GM12878 (cell line): ENCODE data around the gene IL32. TPM values are rescaled to one million over a fixed set of nuclear protein-coding genes. Genes with fewer than 3 reads are reported as not detected.

Experiments
- ATAC-seq: fragments of 200-7000 bp; cut with Tn5 transposase; 3 replicates; pipeline ENCODE4 v1.9.1; 2020; ENCODE audit warnings: mild to moderate bottlenecking, moderate library complexity
- BruUV-seq: library from RNA; stranded (reverse); fragments of 400-500 nt; replicated peaks from 2 replicates; lab custom pipeline; 2021; lab: Mats Ljungman, UMichigan
- CTCF ChIA-PET: fragments of 300-600 bp; sonication (Branson Sonifier 250); formaldehyde crosslinking; extraction: SDS; loops from one replicate; lab custom pipeline; 2021; ENCODE audit warnings: inconsistent platforms; lab: Yijun Ruan, JAX
- POLR2A ChIA-PET: fragments of 350-600 bp; formaldehyde crosslinking; extraction: SDS; loops from one replicate; lab custom pipeline; 2021; ENCODE audit warnings: inconsistent platforms; lab: Charles Lee
- RAD21 ChIA-PET: fragments of 300-600 bp; sonication (Branson Sonifier 250); formaldehyde crosslinking; loops from one replicate; lab custom pipeline; 2023; ENCODE audit warnings: antibody characterized with exemption; ENCODE audit not compliant: unreplicated experiment; lab: Charles Lee
- SMC1A ChIA-PET: fragments of 300-600 bp; sonication (Branson Sonifier 250); formaldehyde crosslinking; loops from one replicate; lab custom pipeline; 2023; ENCODE audit not compliant: unreplicated experiment, uncharacterized antibody; lab: Charles Lee
- DNase-seq: peaks from one replicate; pipeline ENCODE4 v3.0.0-alpha.2; 2011; ENCODE audit warnings: low read depth, low spot score
- FAIRE-seq: peaks from 3 replicates; lab custom pipeline; 2011; peaks lifted over from hg19 to GRCh38; lab: Jason Lieb, UNC
- H2AFZ ChIP-seq: 2 replicates; pipeline ENCODE4 v1.6.0; 2011; ENCODE audit warnings: low read depth, low read length, control low read depth; ENCODE audit not compliant: control insufficient read depth
- H3K27ac ChIP-seq: 2 replicates; pipeline ENCODE4 v1.5.1; 2011; ENCODE audit warnings: control low read depth; ENCODE audit not compliant: control insufficient read depth, insufficient read depth
- H3K27me3 ChIP-seq, 2 experiments: replicated peaks in 1 of 2; 2 replicates each; pipeline versions ENCODE4 v1.6.0 to v1.6.1; 2011; ENCODE audit warnings: low read length in 1 of 2; ENCODE audit not compliant: control insufficient read depth in 2 of 2, insufficient read depth in 2 of 2
- H3K36me3 ChIP-seq, 2 experiments: 2 replicates each; pipeline ENCODE4 v1.5.1; 2011; ENCODE audit warnings: low read length in 1 of 2; ENCODE audit not compliant: control insufficient read depth in 2 of 2, insufficient read depth in 2 of 2
- H3K4me1 ChIP-seq: 2 replicates; pipeline ENCODE4 v1.6.1; 2011; ENCODE audit warnings: mild to moderate bottlenecking, low read length, moderate library complexity, mixed read lengths; ENCODE audit not compliant: control insufficient read depth, insufficient read depth
- H3K4me2 ChIP-seq: 2 replicates; pipeline ENCODE4 v1.6.0; 2011; ENCODE audit warnings: control low read depth; ENCODE audit not compliant: control insufficient read depth, insufficient read depth
- H3K4me3 ChIP-seq: fragments of 200-600 bp; sonication (generic); 2 replicates; pipeline ENCODE4 v1.5.1; 2016
- H3K79me2 ChIP-seq: 2 replicates; pipeline ENCODE4 v1.6.0; 2011; ENCODE audit warnings: low read length; ENCODE audit not compliant: control insufficient read depth, insufficient read depth
- H3K9ac ChIP-seq: 2 replicates; pipeline ENCODE4 v1.8.0; 2011; ENCODE audit warnings: low read length, control low read depth, mixed read lengths; ENCODE audit not compliant: control insufficient read depth, insufficient read depth
- H3K9me3 ChIP-seq: replicated peaks from 3 replicates; pipeline ENCODE4 v1.5.1; 2011; ENCODE audit warnings: mild to moderate bottlenecking, low read length; ENCODE audit not compliant: control insufficient read depth, insufficient read depth
- H4K20me1 ChIP-seq: 2 replicates; pipeline ENCODE4 v1.6.0; 2011; ENCODE audit not compliant: control insufficient read depth, insufficient read depth
- BACH1 ChIP-seq: fragments of 450-650 bp; IDR thresholded peaks from 2 replicates; pipeline ENCODE4 v1.6.1; 2017; ENCODE audit warnings: mild to moderate bottlenecking, borderline replicate concordance
- CHD1 ChIP-seq: IDR thresholded peaks from 2 replicates; pipeline ENCODE4 v1.6.1; 2012; ENCODE audit warnings: low read depth, low read length, improper control_type of control experiment
- DPF2 ChIP-seq: fragments of 450-650 bp; IDR thresholded peaks from 2 replicates; pipeline ENCODE4 v1.6.1; 2017; ENCODE audit warnings: mild to moderate bottlenecking
- HDAC6 ChIP-seq: fragments of 200-600 bp; sonication (generic); IDR thresholded peaks from one replicate; pipeline ENCODE4 v1.8.0; 2017; ENCODE audit warnings: antibody characterized with exemption; ENCODE audit not compliant: unreplicated experiment
- MTA3 ChIP-seq: IDR thresholded peaks from 2 replicates; pipeline ENCODE4 v1.6.1; 2012; ENCODE audit warnings: low read length, inconsistent platforms, borderline replicate concordance
- NFIC ChIP-seq: IDR thresholded peaks from 2 replicates; pipeline ENCODE4 v1.6.1; 2012; ENCODE audit warnings: low read depth, mild to moderate bottlenecking, inconsistent platforms, low read length, moderate library complexity
- PAX5 ChIP-seq: IDR thresholded peaks from 2 replicates; pipeline ENCODE4 v1.6.1; 2011; ENCODE audit warnings: low read depth, low read length, borderline replicate concordance
- RAD21 ChIP-seq: IDR thresholded peaks from 2 replicates; pipeline ENCODE4 v1.6.1; 2011; ENCODE audit warnings: mild to moderate bottlenecking, low read depth, low read length, moderate library complexity; ENCODE audit not compliant: insufficient read depth
- SMAD5 ChIP-seq: IDR thresholded peaks from 2 replicates; pipeline ENCODE4 v1.6.1; 2016; ENCODE audit warnings: antibody characterized with exemption, low read depth
- SRF ChIP-seq, 2 experiments: IDR thresholded peaks; 2 replicates each; pipeline ENCODE4 v1.6.1; 2011; ENCODE audit warnings: low read depth in 2 of 2, low read length in 2 of 2, mild to moderate bottlenecking in 1 of 2, moderate library complexity in 1 of 2
- YY1 ChIP-seq: IDR thresholded peaks from 2 replicates; pipeline ENCODE4 v1.6.1; 2011; ENCODE audit warnings: low read depth, mild to moderate bottlenecking, low read length
- ZNF207 ChIP-seq: fragments of 450-650 bp; IDR thresholded peaks from 2 replicates; pipeline ENCODE4 v1.6.1; 2014; ENCODE audit warnings: antibody characterized with exemption, mild to moderate bottlenecking, borderline replicate concordance
- WGBS: methylation state at CpG from one replicate; pipeline ENCODE4 v1.1.6; 2016; ENCODE audit warnings: low lambda C conversion rate; ENCODE audit not compliant: insufficient replicate concordance, insufficient coverage; ENCODE audit errors: missing lambda C conversion rate; 5-methylcytosine and 5-hydroxymethylcytosine counted together
- in situ Hi-C: fragments of 300-500 bp; cut with MboI; formaldehyde crosslinking; loops from 9 replicates; pipeline ENCODE4 v1.14.3; 2018; ENCODE audit warnings: mixed read lengths
- intact Hi-C: fragments of 100-400 bp; cut with micrococcal nuclease; formaldehyde crosslinking; loops from one replicate; pipeline ENCODE4 v1.14.2; 2022; ENCODE audit not compliant: unreplicated experiment
- polyA plus RNA-seq, 11 experiments: library from polyadenylated mRNA; depleted of rRNA in 4 of 11; unstranded in 6 of 11; stranded (reverse) in 5 of 11; fragments of >200 nt; fragmentation: Nextera tagmentation in 4 of 11; fragmentation: Illumina TruSeq in 1 of 11; extraction: Ambion mirVana in 4 of 11; extraction: Trizol in 1 of 11; gene quantifications; 1 replicate in 1 of 11; 2 replicates in 10 of 11; pipeline versions ENCODE4 v1.2.1 to v1.2.3, GENCODE V29; 2011 to 2016; ENCODE audit warnings: inconsistent platforms in 2 of 11, missing spikeins in 2 of 11, low read depth in 1 of 11
- total RNA-seq, 4 experiments: library from RNA; depleted of rRNA in 3 of 4; stranded (reverse); fragments of >200 nt in 3 of 4; fragmentation: Illumina TruSeq in 1 of 4; extraction: Trizol in 1 of 4; gene quantifications; 2 replicates each; pipeline versions ENCODE4 v1.2.1 to v1.2.3, GENCODE V29; 2013 to 2021
- TF ChIP-seq, protein P1 (sequence below): IDR thresholded peaks from 2 replicates; pipeline ENCODE4 v1.6.1; 2012; ENCODE audit warnings: improper control_type of control experiment, low read depth, low read length; ENCODE audit not compliant: insufficient replicate concordance
- TF ChIP-seq, protein P2 (sequence below): fragments of 450-650 bp; IDR thresholded peaks from 2 replicates; pipeline ENCODE4 v1.6.1; 2017; ENCODE audit warnings: mild to moderate bottlenecking, moderate library complexity

Gene IL32
- total and polyA plus RNA-seq, 10 of the 15 experiments (the other 5 are each of a cell fraction or from before 2014, with no cell fraction given) = 27.0 to 122 (median 55.8) TPM

DNA sequence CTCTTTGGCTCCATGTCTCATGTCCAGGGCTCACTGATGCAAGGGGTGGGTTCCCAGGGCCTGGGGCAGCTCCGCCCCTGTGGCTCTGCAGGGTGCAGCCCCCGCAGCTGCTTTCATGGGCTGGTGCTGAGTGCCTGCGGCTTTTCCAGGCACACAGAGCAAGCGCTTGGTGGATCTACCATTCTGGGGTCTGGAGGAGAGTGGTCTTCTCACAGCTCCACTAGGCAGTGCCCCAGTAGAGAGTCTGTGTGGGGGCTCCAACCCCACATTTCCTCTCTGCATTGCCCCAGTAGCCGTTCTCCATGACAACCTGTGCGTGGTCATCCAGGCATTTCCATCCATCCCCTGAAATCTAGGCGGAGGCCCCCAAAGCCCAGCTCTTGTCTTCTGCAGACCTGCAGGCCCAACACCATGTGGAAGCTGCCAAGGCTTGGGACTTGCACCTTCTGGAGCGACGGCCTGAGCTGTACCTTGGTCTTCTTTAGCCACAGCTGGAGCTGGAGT is 5.2 kb downstream of the IL32 start:
- POLR2A ChIA-PET = interaction anchor here (0.6 kb wide), 1 partner anchor 12 kb away, joined by 3 read pairs; no protein-coding TSS in a partner anchor
- Histone ChIP-seq H2AFZ (no peak overlapping the region), H3K4me2 (no peak overlapping the region), H3K36me3 (no peaks in the 10 kb centered on the region; a peak in 2 of 4 replicates), H3K27ac (no peak overlapping the region), H3K79me2 (peaks cover 20% of the 10 kb centered on the region), H3K27me3 (no peaks in the 10 kb centered on the region), H3K9me3 (no peaks in the 10 kb centered on the region)
- no peak for DNase-seq
- in situ Hi-C loops (no loop called here), intact Hi-C loops (no loop called here)
- 94% methylated on average over 9 of the region's 9 CpGs for WGBS
- CTCF ChIA-PET = interaction anchor here (0.6 kb wide), 1 partner anchor 23 kb away, joined by 3 read pairs; no protein-coding TSS in a partner anchor
- no peak for ATAC-seq
- FAIRE-seq = no peak
- SMC1A ChIA-PET = interaction anchor here (0.6 to 0.7 kb wide), 2 partner anchors 18 to 59 kb away, joined by 3 read pairs; no protein-coding TSS in a partner anchor
- RAD21 ChIA-PET = no interaction called here
- BruUV-seq = no TSS peak
- no peak for TF ChIP-seq SRF (IDR thresholded peaks at IDR 0.05; ENCODE audit: low read depth in 2 of 2, low read length in 2 of 2)
- no peak for TF ChIP-seq MTA3
- TF ChIP-seq DPF2 = no peak
- TF ChIP-seq CHD1 = no peak
- no peak for TF ChIP-seq RAD21
- TF ChIP-seq NFIC = no peak
- TF ChIP-seq BACH1 = no peak
- TF ChIP-seq, protein P1, sequence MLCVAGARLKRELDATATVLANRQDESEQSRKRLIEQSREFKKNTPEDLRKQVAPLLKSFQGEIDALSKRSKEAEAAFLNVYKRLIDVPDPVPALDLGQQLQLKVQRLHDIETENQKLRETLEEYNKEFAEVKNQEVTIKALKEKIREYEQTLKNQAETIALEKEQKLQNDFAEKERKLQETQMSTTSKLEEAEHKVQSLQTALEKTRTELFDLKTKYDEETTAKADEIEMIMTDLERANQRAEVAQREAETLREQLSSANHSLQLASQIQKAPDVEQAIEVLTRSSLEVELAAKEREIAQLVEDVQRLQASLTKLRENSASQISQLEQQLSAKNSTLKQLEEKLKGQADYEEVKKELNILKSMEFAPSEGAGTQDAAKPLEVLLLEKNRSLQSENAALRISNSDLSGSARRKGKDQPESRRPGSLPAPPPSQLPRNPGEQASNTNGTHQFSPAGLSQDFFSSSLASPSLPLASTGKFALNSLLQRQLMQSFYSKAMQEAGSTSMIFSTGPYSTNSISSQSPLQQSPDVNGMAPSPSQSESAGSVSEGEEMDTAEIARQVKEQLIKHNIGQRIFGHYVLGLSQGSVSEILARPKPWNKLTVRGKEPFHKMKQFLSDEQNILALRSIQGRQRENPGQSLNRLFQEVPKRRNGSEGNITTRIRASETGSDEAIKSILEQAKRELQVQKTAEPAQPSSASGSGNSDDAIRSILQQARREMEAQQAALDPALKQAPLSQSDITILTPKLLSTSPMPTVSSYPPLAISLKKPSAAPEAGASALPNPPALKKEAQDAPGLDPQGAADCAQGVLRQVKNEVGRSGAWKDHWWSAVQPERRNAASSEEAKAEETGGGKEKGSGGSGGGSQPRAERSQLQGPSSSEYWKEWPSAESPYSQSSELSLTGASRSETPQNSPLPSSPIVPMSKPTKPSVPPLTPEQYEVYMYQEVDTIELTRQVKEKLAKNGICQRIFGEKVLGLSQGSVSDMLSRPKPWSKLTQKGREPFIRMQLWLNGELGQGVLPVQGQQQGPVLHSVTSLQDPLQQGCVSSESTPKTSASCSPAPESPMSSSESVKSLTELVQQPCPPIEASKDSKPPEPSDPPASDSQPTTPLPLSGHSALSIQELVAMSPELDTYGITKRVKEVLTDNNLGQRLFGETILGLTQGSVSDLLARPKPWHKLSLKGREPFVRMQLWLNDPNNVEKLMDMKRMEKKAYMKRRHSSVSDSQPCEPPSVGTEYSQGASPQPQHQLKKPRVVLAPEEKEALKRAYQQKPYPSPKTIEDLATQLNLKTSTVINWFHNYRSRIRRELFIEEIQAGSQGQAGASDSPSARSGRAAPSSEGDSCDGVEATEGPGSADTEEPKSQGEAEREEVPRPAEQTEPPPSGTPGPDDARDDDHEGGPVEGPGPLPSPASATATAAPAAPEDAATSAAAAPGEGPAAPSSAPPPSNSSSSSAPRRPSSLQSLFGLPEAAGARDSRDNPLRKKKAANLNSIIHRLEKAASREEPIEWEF = no peak
- no peak for TF ChIP-seq YY1
- TF ChIP-seq SMAD5 = no peak
- no peak for TF ChIP-seq HDAC6
- TF ChIP-seq ZNF207 = no peak
- TF ChIP-seq, protein P2, sequence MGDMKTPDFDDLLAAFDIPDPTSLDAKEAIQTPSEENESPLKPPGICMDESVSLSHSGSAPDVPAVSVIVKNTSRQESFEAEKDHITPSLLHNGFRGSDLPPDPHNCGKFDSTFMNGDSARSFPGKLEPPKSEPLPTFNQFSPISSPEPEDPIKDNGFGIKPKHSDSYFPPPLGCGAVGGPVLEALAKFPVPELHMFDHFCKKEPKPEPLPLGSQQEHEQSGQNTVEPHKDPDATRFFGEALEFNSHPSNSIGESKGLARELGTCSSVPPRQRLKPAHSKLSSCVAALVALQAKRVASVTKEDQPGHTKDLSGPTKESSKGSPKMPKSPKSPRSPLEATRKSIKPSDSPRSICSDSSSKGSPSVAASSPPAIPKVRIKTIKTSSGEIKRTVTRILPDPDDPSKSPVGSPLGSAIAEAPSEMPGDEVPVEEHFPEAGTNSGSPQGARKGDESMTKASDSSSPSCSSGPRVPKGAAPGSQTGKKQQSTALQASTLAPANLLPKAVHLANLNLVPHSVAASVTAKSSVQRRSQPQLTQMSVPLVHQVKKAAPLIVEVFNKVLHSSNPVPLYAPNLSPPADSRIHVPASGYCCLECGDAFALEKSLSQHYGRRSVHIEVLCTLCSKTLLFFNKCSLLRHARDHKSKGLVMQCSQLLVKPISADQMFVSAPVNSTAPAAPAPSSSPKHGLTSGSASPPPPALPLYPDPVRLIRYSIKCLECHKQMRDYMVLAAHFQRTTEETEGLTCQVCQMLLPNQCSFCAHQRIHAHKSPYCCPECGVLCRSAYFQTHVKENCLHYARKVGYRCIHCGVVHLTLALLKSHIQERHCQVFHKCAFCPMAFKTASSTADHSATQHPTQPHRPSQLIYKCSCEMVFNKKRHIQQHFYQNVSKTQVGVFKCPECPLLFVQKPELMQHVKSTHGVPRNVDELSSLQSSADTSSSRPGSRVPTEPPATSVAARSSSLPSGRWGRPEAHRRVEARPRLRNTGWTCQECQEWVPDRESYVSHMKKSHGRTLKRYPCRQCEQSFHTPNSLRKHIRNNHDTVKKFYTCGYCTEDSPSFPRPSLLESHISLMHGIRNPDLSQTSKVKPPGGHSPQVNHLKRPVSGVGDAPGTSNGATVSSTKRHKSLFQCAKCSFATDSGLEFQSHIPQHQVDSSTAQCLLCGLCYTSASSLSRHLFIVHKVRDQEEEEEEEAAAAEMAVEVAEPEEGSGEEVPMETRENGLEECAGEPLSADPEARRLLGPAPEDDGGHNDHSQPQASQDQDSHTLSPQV = no peak
- no peak for TF ChIP-seq PAX5
- TF ChIP-seq, all 136 proteins: peak for 0
- Histone ChIP-seq H3K4me1 (peaks cover 35% of the 10 kb centered on the region), H3K4me3 (no peak overlapping the region), H3K9ac (no peak overlapping the region), H4K20me1 (no peaks in the 10 kb centered on the region)
